ENCODE measurements around the gene STUM.

DNA sequence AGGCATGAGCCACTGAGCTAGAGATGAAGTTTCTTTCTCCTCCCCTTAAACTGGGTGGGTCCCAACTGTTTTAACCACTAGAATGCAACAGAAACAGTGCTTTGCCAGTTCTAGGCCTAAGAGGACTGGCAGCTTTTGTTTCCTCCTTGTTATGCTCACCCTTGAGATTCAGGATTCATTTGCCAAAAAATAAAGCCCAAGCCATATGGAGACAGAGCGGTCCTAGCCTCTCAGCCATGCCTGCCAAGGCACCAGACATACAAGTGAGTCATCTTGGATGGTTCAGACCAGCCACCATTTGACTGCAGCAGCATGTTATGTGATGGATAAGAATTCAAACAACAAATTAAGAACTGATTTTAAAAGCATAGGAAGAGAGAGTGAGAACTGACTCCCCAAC, 38.1 kb upstream of the STUM start:
- TF ChIP-seq, protein P1, sequence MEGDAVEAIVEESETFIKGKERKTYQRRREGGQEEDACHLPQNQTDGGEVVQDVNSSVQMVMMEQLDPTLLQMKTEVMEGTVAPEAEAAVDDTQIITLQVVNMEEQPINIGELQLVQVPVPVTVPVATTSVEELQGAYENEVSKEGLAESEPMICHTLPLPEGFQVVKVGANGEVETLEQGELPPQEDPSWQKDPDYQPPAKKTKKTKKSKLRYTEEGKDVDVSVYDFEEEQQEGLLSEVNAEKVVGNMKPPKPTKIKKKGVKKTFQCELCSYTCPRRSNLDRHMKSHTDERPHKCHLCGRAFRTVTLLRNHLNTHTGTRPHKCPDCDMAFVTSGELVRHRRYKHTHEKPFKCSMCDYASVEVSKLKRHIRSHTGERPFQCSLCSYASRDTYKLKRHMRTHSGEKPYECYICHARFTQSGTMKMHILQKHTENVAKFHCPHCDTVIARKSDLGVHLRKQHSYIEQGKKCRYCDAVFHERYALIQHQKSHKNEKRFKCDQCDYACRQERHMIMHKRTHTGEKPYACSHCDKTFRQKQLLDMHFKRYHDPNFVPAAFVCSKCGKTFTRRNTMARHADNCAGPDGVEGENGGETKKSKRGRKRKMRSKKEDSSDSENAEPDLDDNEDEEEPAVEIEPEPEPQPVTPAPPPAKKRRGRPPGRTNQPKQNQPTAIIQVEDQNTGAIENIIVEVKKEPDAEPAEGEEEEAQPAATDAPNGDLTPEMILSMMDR (optimal IDR thresholded peaks at IDR 0.05 in 1 of 3, IDR thresholded peaks at IDR 0.05 in 1 of 3, conservative IDR thresholded peaks at IDR 0.05 in 1 of 3; ENCODE audit: extremely low read depth in 1 of 3, insufficient read depth in 2 of 3, low read length in 3 of 3) = no peak
- TF ChIP-seq EZH2 (IDR thresholded peaks at IDR 0.05; ENCODE audit: low read length) = no peak

All from keratinocyte (primary cell).